Measurements from ENCODE around the gene NCOA3.

Gene NCOA3

DNA sequence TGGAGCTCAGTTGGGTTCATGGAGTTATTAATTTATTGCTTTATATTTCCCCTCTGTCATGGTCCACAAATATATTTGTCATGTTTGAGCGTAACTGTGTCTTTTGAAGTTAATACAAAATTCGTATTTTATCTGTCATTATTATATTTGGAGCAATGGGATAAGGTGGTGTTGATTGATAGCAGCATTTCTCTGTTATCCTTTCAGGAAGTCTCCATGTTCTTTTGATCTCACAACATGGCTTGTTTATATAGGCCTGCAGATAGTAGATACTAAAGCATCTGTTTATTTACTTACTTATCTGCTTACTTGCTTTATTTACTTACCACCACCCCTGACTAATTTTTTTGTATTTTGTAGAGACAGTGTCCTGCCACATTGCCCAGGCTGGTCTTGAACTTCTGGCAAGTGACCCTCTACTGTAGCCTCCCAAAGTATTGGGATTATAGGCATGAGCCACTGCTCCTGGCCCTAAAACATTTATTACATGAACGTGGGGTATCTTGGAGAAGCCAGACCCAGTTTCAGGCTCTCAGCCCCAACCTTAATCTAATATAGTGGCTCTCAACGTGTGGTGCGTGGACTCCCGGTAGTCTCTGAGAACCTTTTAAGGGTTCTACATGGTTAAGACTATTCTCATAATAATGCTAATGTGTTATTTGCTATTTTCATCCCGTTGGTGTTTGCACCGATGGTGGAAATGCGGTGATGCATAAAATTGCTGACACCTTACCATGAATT lies 104.2 kb downstream of the NCOA3 start:
- DNase-seq: no peak

- DNase-seq: no peak
Observed at GRCh38 chr20:47606414-47606982, 104.8 kb downstream of the NCOA3 start.

- DNase-seq: no peak
Observed at GRCh38 chr20:47606983-47607613, 105.4 kb downstream of the NCOA3 start.

GRCh38 chr20:47609001-47609400 lies 107.3 kb downstream of the NCOA3 start:
- DNase-seq: no peak

DNA sequence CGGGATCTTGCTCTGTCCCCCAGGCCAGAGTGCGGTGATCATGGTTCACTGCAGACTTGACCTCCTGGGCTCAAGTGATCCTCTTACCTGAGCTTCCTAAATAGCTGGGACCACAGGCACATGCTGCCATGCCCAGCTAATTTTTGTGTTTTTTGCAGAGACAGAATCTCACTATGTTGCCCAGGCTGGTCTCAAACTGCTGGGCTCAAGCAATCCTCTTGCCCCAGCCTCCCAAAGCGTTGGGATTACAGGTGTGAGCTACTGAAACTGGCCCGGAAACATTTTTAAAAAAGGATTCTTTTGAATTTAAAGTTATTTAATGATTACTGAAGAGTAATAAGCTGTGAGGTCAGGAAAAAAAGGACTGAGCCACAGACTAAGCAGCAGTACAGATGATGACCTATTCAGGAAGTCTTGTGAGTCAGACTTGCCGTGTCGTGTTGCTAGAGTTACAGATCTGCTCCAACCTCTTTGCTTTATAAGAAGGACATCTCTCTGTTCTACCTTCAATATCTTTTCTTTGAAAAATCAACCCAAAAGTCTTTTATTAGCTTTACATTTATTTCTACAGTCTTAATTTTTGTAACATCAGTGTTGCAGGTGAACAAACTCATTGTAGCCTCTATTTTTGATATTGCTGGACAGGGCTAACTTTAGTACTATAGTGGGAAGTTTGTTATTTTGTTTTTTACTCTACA lies 108.7 kb downstream of the NCOA3 start:
- DNase-seq: peak; percentile 47 to 81

DNA sequence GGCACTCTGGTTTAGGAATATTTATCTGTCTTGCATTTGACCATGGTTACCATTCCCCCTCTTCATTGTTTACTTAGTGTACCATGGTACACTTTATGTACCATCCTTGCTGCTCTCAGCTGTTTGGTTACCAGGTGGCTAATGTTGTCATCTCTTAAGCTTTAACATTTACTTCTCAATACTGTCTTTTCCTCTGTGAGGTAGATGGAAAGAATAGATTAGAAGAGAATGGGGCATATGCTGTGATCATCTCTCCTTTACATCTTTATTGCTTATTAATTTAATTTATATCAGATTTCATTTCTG lies 109.2 kb downstream of the NCOA3 start:
- peak in 1 of 2 experiments; percentile 43 for DNase-seq

- no peak for DNase-seq
Observed at GRCh38 chr20:47611785-47612184, 110.1 kb downstream of the NCOA3 start.

GRCh38 chr20:47612670-47613069 lies 111.0 kb downstream of the NCOA3 start:
- no peak for DNase-seq

DNA sequence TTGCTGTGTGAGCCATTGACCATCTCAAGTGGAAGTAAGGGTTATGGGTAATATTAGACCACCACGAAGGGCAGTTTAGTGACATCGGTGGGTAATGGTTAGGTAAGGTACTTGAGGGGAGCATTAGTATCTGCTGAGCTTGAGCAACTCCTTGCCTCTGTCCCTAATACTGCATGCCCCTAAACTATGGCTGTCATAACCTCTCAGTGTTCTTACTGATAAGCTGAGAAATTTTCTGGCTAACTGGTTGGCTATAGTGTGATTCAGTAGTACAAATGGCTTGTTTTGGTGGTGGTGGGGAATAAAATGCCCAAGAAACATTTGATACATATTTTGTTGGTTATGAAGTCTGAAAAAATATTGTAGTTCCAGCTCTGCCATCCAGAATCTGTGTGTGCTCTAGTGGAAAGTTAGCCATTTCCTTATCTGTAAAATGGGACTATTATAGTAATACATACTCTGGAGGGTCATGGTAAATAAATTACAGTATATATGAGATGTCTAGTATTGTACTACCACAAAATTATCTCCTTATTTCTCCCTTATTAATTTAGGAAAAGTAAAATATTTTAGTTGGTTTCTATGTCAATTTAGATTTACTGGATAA lies 113.1 kb downstream of the NCOA3 start:
- DNase-seq: no peak

DNA sequence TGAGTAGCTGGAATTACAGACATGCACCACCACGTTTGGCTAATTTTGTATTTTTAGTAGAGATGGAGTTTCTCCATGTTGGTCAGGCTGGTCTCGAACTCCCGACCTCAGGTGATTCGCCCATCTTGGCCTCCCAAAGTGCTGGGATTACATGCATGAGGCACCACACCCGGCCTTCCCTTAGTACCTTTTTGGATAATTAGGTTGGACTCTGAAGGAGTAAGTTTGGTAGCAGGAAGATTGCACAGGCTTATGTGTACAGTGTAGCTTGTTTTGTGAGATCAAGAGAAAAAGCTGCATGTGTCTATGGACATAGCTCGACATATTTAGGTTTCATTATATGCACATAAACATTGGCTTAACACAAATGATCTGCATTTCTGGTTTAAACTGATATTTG lies 116.8 kb downstream of the NCOA3 start:
- DNase-seq: no peak

GRCh38 chr20:47620808-47621805 lies 119.4 kb downstream of the NCOA3 start:
- DNase-seq: peak in 1 of 2 experiments; percentile 75

DNA sequence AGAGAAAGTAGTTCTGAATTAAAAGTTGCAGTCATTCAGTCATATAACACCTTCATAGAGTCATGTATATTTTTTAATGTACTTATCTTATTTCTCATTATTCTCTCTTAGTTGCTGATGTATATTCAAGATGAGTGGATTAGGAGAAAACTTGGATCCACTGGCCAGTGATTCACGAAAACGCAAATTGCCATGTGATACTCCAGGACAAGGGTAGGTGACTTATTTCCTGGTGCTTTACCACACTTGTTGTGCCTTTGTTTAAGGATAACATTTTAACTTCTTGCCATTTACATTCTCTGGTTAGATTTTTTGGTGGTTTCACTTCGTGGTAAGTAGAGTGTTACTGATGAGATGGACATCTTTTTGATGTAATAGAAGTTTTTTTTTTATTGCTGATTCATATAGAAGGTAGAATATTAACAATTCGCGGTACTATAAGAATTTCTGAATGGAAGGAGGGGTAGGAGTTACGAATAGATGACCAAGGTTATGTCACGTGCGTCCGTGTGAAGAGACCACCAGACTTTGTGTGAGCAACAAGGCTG lies 120.5 kb downstream of the NCOA3 start:
- DNase-seq: no peak

DNA sequence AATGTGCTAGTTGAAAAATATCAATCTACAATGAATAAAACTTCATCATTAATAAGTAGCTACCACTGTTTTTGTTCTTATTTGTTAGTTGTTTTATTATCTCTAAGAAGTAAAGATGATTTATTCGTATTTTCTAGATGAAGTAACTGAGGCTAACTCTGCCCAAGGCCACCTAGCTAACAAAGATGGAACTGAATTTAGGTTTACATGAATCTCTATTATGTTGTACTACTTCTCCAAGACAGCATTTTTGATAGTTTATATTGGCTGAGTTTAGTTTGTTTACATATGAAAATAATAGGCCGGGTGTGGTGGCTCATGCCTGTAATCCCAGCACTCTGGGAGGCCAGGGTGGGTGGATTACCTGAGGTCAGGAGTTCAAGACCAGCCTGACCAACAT lies 121.5 kb downstream of the NCOA3 start:
- DNase-seq: no peak

DNA sequence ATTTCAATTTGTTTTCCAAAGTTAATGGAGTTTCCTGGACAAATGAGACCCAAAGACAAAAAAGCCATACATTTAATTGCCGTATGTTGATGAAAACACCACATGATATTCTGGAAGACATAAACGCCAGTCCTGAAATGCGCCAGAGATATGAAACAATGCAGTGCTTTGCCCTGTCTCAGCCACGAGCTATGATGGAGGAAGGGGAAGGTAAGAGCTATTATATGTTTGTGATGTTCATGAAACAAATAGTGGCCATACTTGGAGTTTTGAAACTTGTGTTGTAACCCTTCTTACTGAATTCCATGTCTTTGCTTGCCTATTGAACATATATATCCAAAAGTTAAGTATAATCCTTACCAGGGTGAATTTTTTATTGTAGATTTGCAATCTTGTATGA lies 125.9 kb downstream of the NCOA3 start:
- DNase-seq: no peak

DNA sequence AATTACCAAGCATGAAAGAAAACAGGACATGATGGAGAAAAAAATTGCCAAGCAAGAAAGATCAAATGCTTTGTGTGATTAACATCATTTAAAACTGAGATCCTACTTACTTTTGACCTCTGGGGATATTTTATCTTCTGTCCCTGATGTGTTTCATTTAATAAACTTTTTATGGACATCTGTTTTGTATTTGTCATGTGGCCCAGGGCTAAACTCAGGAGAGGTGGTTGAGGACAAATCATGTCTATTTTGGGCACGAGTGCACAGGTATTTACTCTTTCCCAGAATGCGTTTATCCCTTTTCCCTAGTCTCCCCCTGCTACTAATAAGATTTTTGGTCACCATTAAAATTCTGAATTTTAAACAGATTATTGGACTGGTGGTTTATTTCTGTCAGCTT lies 128.2 kb downstream of the NCOA3 start:
- no peak for DNase-seq

GRCh38 chr20:47631078-47631477 lies 129.4 kb downstream of the NCOA3 start:
- no peak for DNase-seq

DNA sequence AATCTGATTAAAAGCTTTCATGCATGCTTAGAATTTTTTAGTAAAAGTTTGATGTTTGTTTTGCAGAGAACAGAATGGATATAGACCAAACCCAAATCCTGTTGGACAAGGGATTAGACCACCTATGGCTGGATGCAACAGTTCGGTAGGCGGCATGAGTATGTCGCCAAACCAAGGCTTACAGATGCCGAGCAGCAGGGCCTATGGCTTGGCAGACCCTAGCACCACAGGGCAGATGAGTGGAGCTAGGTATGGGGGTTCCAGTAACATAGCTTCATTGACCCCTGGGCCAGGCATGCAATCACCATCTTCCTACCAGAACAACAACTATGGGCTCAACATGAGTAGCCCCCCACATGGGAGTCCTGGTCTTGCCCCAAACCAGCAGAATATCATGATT lies 133.6 kb downstream of the NCOA3 start:
- DNase-seq: no peak

GRCh38 chr20:47638851-47639250 lies 137.2 kb downstream of the NCOA3 start:
- no peak for DNase-seq

DNA sequence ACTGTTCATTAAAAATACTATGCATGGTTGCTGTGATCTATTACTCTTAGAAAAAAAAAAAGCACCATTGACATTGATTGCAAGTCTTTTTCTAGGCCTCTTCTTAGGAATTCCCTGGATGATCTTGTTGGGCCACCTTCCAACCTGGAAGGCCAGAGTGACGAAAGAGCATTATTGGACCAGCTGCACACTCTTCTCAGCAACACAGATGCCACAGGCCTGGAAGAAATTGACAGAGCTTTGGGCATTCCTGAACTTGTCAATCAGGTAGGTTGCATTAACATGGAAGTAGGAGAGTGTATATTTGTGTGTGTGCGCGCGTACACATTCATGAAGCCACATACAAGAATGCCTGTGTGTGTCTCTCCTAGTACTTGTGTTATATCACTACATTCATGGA lies 140.4 kb downstream of the NCOA3 start:
- no peak for DNase-seq

GRCh38 chr20:47642624-47643023 lies 140.9 kb downstream of the NCOA3 start:
- DNase-seq: no peak

DNA sequence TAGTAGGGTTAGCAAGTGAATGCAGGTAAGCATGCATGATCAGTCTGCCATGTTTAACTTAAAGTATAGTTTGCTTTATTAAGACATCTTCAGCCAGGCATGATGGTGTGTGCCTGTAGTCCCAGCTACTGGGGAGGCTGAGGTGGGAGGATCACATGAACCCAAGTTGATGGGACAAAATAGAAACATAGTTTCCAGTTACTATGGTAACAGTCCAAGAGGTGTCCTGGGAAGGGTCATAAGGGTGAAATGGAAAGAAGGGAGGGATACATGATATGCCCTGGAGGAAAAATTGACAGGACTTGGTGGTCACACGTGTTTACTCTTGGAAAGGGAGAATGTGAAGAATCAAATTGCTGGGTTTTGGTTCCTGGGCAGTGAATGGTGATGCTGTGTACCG lies 143.9 kb downstream of the NCOA3 start:
- no peak for DNase-seq

GRCh38 chr20:47647994-47648393 lies 146.3 kb downstream of the NCOA3 start:
- DNase-seq: no peak

Data from SW 1271 (cell line).